ENCODE measurements around the gene CEBPB.
"Not testable (repeated sequence)": the region's sequence is repeated elsewhere in the genome, so short reads cannot be mapped to it uniquely, and the experiment has no call there.

CEBPB gene

DNA sequence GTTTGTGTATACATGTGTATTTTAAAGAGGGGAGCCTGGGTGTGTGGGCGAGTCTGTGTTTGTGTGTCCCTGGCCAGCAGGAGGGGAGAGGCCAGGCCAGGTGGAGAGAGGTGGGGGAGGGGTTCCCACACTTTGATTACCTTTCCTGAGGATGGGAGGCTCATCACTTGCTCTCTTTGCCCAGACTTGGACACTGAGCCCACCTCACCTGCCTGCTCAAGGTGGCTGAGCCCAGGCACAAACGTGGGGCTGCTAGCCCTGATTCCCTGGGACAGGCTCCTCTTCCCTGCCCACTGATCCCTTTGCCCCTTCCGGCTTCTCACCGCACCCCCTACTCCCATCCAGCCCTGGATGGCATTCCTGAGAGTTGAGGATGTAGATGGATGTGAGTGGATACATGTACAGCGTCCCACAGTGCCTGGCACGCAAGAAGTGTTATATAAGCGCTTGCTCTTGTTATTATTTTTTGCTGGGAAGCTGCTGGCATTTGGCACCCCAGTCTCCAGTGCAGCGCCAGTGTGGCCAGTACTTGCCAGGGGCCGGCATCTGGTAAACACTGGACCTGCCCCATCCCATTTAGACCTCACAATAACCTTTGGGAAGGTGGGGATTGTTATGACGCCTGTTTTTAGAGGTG lies 2.7 kb downstream of the CEBPB start:
- DNase-seq = peak in 2 of 4 experiments; percentile 29 to 49

DNA sequence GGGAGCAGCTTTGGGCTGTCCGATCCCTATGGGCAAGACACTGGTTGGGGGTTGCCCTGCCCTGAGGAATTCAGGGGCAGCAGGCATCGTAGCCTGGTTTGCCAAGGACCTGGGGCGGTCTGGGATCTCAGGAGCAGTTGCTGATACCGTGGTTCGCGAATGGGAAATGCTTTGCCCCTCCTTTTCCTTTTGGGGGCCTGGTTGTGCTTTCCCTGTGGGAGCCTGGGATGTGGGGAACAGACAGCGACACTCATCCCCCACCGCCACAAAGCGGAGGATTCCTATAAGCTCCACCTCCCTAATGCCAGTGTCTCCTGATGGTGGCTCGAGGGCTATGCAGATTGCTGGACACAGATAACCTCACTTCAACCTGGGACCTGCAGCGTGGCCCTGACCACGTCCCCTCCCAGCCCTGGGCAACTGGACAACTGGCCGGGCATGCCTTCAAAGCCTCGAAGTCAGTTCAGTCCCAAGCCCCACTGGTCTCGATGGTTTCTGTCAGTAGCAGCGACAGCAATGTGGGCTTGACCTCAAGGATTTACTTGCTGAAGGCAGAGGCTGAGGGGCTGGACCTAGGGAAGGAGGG lies 3.3 kb downstream of the CEBPB start:
- peak in 2 of 4 experiments; percentile 47 for DNase-seq

DNA sequence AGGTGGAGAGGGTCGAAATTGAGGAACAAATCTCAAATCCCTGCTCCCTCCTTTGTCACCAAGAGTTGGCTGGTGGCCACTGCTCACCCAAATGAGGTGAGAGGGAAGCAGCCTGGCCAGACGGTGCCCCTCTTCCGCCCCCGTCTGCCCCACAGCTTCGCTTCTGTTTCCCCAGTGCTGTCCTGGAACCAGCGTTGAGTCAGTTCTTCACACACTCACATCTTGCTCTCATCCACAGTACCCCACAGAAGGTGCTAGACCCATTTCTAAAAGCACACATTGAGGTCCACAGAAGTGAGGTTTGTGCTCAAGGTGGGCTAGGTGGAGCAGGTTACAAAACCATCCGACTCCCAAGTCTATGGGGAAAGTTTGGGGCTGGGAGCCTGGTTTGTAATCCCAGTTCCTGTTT lies 3.8 kb downstream of the CEBPB start:
- DNase-seq = peak; percentile 55 to 71 (median 70)

DNA sequence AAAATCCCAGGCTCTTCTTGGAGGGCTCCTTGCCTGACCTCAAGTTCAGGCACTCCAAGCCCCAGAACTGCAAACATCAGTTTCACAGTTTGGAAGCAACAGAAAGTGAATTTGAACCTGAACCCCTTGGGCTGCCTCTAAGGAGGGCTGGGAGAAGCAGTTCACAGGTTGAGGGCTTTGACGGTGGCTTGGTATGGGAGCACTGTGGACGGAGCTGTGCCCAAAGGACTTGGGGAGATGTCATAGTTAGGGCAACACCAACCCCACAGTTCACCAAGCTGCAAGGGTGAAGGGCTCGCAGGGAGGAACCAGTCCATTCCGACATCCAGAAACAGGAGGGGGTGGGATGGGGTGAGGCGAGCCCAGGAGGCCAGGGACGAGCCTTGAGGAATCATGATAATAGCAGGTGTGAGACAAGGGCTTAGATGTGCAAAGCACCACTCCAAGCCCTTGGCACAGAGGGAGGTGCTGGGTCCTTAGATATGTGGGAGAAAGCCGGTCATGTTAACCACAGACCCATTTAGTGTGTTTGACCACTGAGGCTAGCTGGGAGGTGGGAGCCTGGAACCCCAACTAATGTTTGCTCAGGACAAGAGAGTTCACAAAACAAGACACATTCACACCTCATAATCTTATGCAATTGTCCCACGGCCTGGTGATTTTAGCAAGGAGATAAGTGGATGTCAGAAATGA lies 4.3 kb downstream of the CEBPB start:
- peak; percentile 39 to 62 (median 46) for DNase-seq

DNA sequence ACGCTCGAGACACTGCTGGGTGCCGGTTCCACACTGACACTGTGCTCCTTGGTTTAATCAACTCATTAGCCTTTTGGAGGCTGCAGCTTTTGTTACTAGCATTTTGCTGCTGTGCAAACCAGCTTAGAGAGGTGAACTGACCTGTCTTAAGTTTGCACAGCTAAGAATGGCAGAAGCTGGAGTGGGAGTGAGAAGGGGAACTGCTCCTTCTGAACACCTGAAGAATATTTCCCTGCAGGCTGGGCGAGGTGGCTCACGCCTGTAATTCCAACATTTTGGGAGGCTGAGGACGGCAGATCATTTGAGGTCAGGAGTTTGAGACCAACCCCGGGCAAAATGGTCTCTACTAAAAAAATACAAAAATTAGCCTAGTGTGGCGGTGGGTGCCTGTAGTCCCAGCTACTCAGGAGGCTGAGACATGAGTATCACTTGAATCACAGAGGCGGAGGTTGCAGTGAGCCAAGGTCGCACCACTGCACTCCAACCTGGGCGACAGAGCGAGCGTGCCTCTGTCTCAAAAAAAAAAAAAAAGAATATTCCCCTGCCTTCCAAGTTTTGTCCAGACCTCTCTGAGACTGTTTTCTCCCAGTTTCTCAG lies 5.0 kb downstream of the CEBPB start:
- no peak for DNase-seq

DNA sequence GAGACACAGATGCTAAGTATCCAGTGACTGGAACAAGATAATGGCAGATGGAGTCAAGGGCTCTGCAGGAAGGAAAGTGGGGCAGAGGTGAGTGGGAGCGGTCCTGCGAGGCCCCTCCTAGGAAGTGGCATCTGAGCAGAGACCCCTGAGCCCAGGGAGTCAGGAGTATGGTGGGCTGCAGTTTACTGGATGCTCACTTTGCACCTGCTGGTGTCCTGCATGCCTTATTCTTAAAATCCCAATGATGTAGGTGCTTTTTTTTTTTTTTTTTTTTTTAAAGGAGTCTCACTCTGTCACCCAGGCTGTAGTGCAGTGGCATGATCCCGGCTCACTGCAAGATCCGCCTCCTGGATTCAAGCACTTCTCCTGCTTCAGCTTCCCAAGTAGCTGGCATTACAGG lies 5.6 kb downstream of the CEBPB start:
- DNase-seq = peak in 1 of 4 experiments; percentile 34

DNA sequence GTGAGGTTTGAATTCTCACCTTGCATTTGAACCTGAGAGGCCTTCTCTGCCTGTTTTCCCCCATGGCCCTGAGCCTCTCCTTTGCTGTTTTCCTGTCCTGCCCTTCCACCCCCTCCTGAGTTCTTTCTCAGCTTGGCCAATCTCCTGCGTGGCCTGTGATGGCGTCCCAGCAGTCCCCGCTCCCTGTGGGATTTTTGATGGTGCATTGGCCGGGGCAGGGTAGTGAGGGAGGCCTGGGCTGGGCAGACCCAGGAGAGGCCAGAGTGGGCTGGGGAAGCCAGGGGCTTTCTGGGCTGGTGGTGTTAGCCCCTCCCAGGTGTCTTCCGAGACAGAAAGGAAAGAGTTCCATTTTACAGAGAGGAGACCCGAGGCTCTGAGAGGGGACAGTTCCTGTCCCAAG lies 6.3 kb downstream of the CEBPB start:
- DNase-seq = peak in 1 of 4 experiments; percentile 13

DNA sequence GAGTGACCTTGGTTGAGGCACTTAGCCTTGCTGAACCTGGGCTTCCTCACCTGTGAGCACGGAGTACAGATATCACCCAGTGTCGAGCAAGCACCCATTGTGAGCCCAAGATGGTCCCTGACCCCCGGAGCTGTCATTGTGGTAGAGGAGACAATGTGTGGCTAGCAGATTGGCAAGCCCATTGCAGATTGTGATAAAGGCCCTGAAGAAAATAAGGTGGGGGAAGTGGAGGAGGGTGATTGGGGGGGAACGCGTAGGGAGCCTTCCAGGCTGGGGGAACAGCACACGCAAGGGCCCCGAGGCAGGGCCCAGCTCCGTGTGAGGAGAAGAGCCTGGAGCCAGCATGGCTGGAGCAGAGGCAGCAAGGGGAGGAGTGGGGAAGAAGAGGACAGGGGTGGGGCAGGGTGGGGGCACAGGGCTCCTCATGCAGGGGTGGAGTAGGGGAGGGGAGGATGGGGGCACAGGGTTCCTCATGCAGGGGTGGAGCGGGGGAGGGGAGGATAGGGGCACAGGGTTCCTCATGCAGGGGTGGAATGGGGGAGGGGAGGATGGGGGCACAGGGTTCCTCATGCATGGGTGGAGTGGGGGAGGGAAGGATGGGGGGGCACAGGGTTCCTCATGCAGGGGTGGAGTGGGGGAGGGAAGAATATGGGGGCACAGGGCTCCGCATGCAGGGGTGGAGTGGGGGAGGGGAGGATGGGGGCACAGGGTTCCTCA lies 7.0 kb downstream of the CEBPB start:
- DNase-seq = peak in 2 of 4 experiments; percentile 38

DNA sequence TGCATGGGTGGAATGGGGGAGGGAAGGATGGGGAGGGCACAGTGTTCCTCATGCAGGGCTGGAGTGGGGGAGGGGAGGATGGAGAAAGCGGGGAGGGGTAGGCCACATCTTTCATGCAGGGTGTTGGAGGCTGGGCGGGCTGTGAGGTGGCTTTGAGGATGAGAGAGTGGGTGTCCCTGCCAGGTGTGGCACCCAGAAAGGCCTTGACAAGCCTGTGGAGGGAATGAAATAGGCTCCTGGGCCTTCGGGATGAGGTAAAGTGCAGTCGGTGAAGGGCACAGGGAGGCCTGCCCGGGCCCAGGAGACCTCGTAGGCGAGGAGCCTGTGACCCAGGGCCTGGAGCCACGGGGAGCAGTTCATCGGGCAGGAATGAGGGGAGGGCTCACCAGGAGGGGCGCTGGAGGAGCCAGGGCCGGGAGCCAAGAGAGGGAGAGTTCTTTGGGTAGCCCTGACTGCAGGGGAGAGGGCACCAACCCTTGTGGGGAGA lies 7.6 kb downstream of the CEBPB start:
- DNase-seq = no peak

DNA sequence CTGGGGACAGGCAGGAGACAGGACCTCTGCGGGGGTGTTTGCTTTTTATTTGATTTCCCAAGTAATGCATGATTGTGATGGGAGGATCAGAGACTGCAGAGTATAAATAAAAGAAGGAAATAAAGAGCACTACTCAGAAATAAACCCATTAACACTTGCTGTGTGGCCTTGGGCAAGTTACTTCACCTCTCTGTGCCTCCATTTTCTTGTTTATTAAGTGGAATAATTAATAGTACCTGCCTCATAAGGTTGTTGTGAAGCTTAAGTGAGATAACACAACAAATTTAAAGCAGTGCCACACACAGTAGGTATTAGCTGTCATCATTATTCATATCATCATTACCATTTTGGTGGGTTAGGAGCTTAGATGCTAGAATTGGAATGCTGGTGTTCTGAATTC lies 8.1 kb downstream of the CEBPB start:
- no peak for DNase-seq

DNA sequence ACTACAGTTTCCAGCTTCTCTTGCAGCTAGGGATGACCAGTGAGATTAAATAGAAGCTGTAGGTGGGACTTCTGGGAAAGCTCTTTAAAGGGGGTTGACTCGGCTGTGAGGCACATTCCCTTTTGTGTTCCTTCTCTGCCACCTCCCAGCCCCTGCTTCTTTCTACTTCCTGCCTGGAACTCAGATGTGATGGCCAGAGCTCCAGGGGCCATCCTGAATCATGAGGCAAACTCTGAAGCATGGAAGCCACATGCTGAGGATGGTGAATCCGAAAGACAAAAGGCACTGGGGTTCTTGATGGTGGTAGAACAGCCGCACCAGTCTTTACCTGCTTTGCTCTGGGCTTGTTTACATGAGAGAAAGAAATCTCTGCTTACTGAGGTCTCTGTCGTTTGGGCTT lies 9.1 kb downstream of the CEBPB start:
- DNase-seq = no peak

DNA sequence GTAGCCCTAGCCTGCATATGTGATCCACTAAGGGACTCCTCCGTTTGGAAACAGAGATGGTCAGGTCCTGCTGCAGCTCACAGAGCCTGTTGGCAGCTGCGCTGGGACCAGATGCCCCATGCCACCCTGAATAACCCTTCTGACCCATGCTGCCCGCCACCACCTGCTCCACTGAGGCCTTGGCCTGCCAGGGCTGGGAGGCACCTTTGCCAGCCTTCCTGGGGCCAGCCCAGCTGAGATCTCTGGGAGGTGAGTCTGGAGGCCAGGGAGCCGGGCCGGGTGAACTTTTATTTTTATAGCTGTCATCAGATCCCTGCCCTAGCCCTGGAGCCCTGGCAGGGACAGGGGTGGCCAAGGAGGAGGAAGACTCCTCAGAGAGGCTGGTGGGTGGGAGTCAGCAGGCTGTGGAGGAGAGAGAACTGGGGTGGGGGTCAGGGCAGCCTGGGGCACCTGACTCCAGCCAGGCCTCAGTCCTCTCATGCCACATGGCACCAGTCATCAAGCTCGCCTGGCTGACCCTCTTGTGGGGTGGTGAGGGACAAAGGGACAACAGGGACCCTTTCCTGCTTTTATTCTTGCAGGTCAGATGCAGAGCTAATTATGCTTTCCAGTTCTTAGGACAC lies 10.0 kb downstream of the CEBPB start:
- peak in 2 of 4 experiments; percentile 28 to 46 for DNase-seq

DNA sequence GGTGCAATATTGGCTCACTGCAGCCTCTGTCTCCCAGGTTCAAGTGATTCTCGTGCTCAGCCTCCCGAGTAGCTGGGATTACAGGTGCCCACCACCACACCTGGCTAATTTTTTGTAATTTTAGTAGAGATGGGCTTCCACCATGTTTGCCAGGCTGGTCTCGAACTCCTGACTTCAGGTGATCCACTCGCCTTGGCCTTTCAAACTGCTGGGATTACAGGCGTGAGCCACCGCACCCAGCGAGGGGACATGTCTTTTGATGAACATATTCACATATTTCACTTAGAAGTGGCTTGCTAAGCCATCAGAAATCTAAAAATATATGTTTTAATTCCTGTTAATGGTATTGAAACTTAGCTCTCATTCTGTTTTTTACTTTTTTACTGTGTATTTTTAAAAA lies 11.1 kb downstream of the CEBPB start:
- DNase-seq = not testable (repeated sequence)

DNA sequence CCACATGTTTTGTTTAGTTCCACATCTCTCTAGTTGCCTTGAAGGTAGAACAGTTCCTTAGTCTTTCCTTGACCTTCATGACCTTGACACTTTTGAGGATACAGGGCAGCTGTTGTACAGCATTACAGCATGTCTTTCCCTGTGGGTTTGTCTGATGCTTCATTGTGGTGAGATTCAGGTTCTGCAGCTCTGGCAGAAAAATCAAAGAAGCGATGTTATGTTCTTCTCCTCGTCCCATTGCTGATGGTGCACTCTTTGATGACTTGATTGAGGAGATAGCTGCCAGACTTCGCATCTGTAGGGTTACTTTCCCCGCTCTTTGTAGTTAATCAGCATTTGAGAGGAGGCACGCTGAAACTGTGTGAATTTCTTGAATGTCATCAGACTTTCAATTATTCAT lies 12.0 kb downstream of the CEBPB start:
- no peak for DNase-seq

DNA sequence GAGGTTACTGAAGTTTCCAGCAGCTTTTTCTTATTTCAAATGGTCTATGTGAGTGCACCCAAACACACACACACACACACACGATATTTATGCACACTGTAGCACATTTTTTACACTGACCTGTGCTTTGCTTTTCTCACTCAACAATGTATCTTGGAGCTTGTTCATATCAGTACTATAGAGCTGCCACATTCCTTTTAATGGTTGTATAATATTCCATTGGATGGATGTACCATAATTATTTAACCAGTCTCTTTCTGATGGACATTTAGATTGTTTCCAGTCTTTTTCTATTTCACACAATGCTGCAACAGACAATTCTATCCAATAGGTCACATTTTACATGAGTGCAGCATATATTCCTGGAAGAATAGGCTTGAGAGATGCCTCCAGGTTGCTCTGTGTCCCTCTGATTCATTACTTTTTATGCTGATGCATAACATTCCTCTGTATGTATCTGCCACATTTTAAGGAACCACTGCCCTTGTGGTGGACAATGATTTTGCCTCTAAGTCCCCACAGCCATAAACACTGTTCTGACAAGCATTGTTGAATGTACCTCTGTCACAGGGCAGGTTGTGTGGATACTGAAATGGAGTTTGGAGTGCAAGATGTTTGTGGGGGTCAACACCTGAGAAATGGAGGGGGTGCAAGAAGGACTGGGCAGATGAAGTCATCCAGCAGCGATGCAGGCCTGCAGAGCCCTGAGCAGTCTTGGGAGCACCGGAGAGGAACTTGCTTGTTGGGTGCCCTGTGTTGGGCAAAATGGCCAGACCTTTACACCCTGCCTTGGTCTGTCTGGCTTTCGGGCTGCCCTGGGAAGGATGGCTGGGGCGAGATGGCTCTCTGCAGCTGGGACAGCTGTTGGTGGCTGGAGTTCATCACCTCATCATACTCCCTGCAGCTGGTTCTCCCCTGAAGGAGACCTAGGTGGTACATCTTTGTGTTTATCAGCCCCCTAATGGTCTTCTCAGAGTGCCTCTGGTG lies 13.6 kb downstream of the CEBPB start:
- no peak for DNase-seq

DNA sequence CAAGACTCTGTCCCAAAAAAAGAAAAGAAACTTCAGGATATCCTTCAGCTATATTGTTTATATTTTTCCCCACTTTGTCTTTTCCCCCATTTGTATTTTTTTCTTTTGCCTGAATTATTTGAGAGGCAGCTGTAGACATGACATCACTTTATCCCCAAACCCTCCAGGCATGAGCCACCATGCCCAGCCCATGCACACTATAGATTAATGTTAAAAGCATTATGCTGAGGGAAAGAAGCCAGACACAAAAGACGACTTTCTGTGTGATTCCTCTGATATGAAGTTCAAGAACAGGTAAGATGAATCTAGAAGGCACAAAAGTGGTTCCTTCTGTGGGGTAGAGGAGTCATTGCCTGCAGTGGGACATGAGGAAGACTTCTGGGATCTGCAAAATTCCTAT lies 16.4 kb downstream of the CEBPB start:
- no peak for DNase-seq

DNA sequence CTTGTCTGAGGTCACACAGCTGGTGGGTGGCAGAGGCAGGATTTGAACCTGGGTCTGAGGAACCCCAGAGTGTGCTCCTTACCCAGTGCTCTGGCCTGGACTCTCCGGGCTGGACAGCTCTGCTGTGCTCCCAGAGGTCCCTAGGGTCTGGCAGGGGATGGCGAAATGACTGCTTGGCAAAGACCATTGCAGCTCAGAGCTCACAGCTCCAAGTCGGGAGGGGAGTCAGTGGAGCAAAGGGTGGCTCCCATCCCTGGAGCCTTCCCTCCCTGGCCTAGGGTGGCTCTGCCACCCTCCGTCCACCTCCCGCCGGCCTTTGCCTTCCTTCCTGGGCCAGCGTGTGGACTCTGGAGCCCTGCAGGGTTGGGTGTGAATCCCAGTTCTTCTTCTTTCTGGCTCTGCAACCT lies 17.5 kb downstream of the CEBPB start:
- no peak for DNase-seq

DNA sequence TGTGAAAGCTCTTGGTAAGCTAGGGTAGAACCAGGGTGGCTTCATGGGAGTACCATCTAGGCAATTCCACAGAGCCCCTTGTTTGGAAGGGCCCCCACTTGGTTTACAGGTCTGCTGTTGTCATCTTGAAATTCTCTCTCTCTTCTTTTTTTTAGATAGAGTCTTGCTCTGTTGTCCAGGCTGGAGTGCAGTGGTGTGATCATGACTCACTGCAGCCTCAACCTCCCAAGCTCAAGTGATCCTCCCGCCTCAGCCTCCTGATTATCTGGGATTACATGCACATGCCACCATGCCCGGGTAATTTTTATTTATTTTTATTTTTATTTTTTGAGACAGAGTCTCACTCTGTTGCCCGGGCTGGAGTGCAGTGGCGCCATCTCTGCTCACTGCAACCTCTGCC lies 18.2 kb downstream of the CEBPB start:
- DNase-seq = not testable (repeated sequence)

DNA sequence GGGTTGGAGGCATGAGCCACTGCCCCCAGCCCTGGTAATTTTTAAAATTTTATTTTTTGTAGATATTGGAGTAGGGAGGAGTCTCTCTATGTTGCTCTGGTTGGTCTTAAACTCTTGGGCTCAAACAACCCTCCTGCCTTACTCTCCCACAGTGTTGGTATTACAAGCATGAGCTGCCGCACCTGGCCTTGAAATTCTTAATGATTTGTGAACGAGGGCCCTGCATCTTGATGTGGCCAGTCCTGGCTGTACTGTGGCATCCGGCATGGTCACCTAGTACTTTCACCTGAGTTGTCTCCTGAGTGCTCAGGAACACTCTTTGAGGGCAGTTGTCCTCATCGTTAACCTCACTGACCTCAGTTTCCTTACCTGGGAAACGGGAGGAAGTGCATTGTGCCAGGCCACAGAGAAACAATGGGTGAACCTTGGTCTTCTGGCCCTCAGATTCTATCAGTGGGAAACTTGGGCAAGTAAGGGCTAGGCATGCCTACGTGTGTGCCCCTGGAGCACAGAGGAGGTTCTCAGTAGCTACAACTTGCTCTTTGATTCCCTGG lies 19.5 kb downstream of the CEBPB start:
- no peak for DNase-seq

DNA sequence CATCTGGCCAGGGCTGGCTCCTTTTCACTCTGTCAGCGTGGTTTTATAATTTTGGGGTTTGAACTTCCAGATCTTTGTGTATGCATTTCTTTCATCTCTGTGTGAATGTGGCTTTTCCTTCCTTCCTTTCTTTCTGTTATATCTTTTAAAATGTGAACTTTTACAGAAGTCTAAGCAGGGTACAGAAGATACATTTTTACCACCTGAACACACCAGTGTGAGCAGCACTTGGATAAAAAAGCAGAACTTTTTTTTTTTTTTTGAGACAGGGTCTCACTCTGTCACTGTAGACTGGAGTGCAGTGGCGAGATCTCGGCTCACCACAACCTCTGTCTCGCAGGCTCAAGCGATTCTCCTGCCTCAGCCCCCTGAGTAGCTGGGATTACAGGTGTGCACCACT lies 20.5 kb downstream of the CEBPB start:
- DNase-seq = no peak

Data from suppressor macrophage (primary cell).